Left lung (tissue), 10 donors: ENCODE results near the gene KLF1. TPM values are rescaled to one million over a fixed set of nuclear protein-coding genes. Genes with fewer than 3 reads are reported as not detected.
"Not testable (repeated sequence)": the region's sequence is repeated elsewhere in the genome, so short reads cannot be mapped to it uniquely, and the experiment has no call there.

Experiments used
- ATAC-seq: fragments of 200-7000 bp; cut with Tn5 transposase; one replicate; pipeline ENCODE4 v1.9.1; 2020; ENCODE audit warnings: moderate library complexity
- DNase-seq, 4 donors: peaks; one replicate each; pipeline ENCODE4 v3.0.0-alpha.2; 2013 to 2020
- H3K27ac ChIP-seq, 2 donors: fragments of 200-600 bp; sonication (generic) in 1 of 2; one replicate each; pipeline versions ENCODE4 v1.5.0 to v1.8.0; 2020 to 2021
- H3K27me3 ChIP-seq, 2 donors: fragments of 200-600 bp; sonication (generic) in 1 of 2; one replicate each; pipeline versions ENCODE4 v1.5.0 to v1.8.0; 2020 to 2021
- H3K36me3 ChIP-seq, 2 donors: fragments of 200-600 bp; sonication (generic) in 1 of 2; one replicate each; pipeline versions ENCODE4 v1.5.0 to v1.8.0; 2020 to 2021
- H3K4me1 ChIP-seq, 2 donors: fragments of 200-600 bp; one replicate each; pipeline ENCODE4 v1.8.0; 2021
- H3K4me3 ChIP-seq, 2 donors: fragments of 200-600 bp; sonication (generic) in 1 of 2; one replicate each; pipeline versions ENCODE4 v1.5.0 to v1.8.0; 2020 to 2021; ENCODE audit warnings: mild to moderate bottlenecking in 1 of 2
- H3K9me3 ChIP-seq, 2 donors: fragments of 200-600 bp; sonication (generic) in 1 of 2; one replicate each; pipeline versions ENCODE4 v1.5.0 to v1.8.0; 2020 to 2021
- CTCF ChIP-seq, 2 donors: fragments of 200-600 bp; sonication (generic) in 1 of 2; IDR thresholded peaks; one replicate each; pipeline versions ENCODE4 v1.5.0 to v1.8.0; 2021; ENCODE audit warnings: antibody characterized with exemption in 2 of 2
- intact Hi-C, 2 donors: fragments of 100-400 bp; cut with DNase I; formaldehyde crosslinking; loops; one replicate each; pipeline versions ENCODE4 v1.11.2 to v1.14.2; 2022
- polyA plus RNA-seq, 6 donors: library from polyadenylated mRNA; unstranded; fragments of 120-200 nt; gene quantifications; one replicate each; pipeline ENCODE4 v1.2.1, GENCODE V29; 2013; ENCODE audit not compliant: insufficient read length in 6 of 6
- total RNA-seq, 2 donors: library from RNA; stranded (reverse); fragmentation: NEBNext Ultra II Directional; extraction: Animal tissue kit (Norgen Biotek cat#: 25700); gene quantifications; one replicate each; pipeline ENCODE4 v1.2.1, GENCODE V29; 2021
- donor health status: DM: no; HTN: yes; CAD: no.
- donor health status: DM: no; HTN: no; CAD: no.

KLF1 gene
- total and polyA plus RNA-seq, 8 donors, result 0.35 to 1.2 (median 0.60) TPM; not detected in 1

GRCh38 chr19:12847159-12848139 lies 39.6 kb downstream of the KLF1 start:
- DNase-seq (peak; percentile 76 to 99 (median 86)), ATAC-seq (peak; percentile 100)
- H3K4me1 ChIP-seq, result peaks cover 0 to 12% of the 10 kb centered on the region in 2 donors
- intact Hi-C loops, result no loop called here
- no peaks in the 10 kb centered on the region for H3K9me3 ChIP-seq
- H3K4me3 ChIP-seq, result no peak overlapping the region
- H3K27ac ChIP-seq, result no peak overlapping the region
- peaks cover 0 to 76% of the 10 kb centered on the region in 2 donors for H3K27me3 ChIP-seq
- TF ChIP-seq CTCF (IDR thresholded peaks at IDR 0.05), result peak; percentile 99 to 100
- H3K36me3 ChIP-seq, result no peaks in the 10 kb centered on the region

GRCh38 chr19:12846613-12847012 lies 40.4 kb downstream of the KLF1 start:
- peaks cover 3 to 84% of the 10 kb centered on the region in 2 donors for H3K27me3 ChIP-seq
- H3K9me3 ChIP-seq, H3K4me3 ChIP-seq, ATAC-seq, H3K36me3 ChIP-seq, H3K27ac ChIP-seq, intact Hi-C loops, DNase-seq: not testable (repeated sequence)
- H3K4me1 ChIP-seq, result peaks cover 0 to 12% of the 10 kb centered on the region in 2 donors

GRCh38 chr19:12843999-12844732 lies 42.8 kb downstream of the KLF1 start:
- H3K4me3 ChIP-seq, result no peak overlapping the region
- H3K27ac ChIP-seq, result no peak overlapping the region
- intact Hi-C loops, result no loop called here
- no peak for ATAC-seq
- DNase-seq, result no peak
- H3K4me1 ChIP-seq, result peaks cover 0 to 16% of the 10 kb centered on the region in 2 donors
- H3K9me3 ChIP-seq, result no peaks in the 10 kb centered on the region
- H3K36me3 ChIP-seq, result no peaks in the 10 kb centered on the region
- H3K27me3 ChIP-seq, result peaks cover 26 to 100% of the 10 kb centered on the region in 2 donors
- TF ChIP-seq CTCF (IDR thresholded peaks at IDR 0.05), result no peak

- no peaks in the 10 kb centered on the region for H3K9me3 ChIP-seq
- no peak overlapping the region for H3K27ac ChIP-seq
- H3K36me3 ChIP-seq, result no peaks in the 10 kb centered on the region
- H3K27me3 ChIP-seq, result peaks cover 34 to 100% of the 10 kb centered on the region in 2 donors
- intact Hi-C loops, result no loop called here
- no peak overlapping the region for H3K4me3 ChIP-seq
- DNase-seq (no peak), ATAC-seq (no peak)
- TF ChIP-seq CTCF (IDR thresholded peaks at IDR 0.05), result no peak
- H3K4me1 ChIP-seq, result peaks cover 0 to 23% of the 10 kb centered on the region in 2 donors
Observed at GRCh38 chr19:12843328-12843727, 43.7 kb downstream of the KLF1 start.

- no peaks in the 10 kb centered on the region for H3K9me3 ChIP-seq
- peaks cover 0 to 18% of the 10 kb centered on the region in 2 donors for H3K4me1 ChIP-seq
- intact Hi-C loops, result no loop called here
- peaks cover 41 to 100% of the 10 kb centered on the region in 2 donors for H3K27me3 ChIP-seq
- H3K36me3 ChIP-seq, result no peaks in the 10 kb centered on the region
- no peak for TF ChIP-seq CTCF (IDR thresholded peaks at IDR 0.05)
- ATAC-seq (no peak), DNase-seq (no peak)
- H3K27ac ChIP-seq, result no peak overlapping the region
- H3K4me3 ChIP-seq, result no peak overlapping the region
Observed at GRCh38 chr19:12842511-12842910, 44.5 kb downstream of the KLF1 start.
